Lung (tissue), 12 donors: Measurements from ENCODE around the gene AMTN. TPM values are rescaled to one million over a fixed set of nuclear protein-coding genes. Genes with fewer than 3 reads are reported as not detected.

Experiments used
- ATAC-seq: fragments of 200-7000 bp; cut with Tn5 transposase; one replicate; pipeline ENCODE4 v1.9.1; 2020; ENCODE audit warnings: moderate number of reproducible peaks; ENCODE audit not compliant: insufficient read depth, low FRiP score
- DNase-seq, 3 donors: peaks; one replicate each; pipeline ENCODE4 v3.0.0-alpha.2; 2013 to 2017
- H3K27ac ChIP-seq, 2 donors: one replicate each; pipeline ENCODE4 v1.5.1; 2013; ENCODE audit warnings: mild to moderate bottlenecking in 2 of 2, moderate library complexity in 2 of 2, control low read depth in 1 of 2, inconsistent platforms in 1 of 2, low read depth in 1 of 2, low read length in 1 of 2
- H3K27me3 ChIP-seq, 3 donors: one replicate each; pipeline ENCODE4 v1.5.1; 2013; ENCODE audit warnings: low read length in 2 of 3; ENCODE audit not compliant: control insufficient read depth in 3 of 3, insufficient read depth in 3 of 3
- H3K36me3 ChIP-seq, 4 donors: one replicate each; pipeline ENCODE4 v1.5.1; 2013; ENCODE audit warnings: low read length in 4 of 4, mild to moderate bottlenecking in 1 of 4, moderate library complexity in 1 of 4; ENCODE audit not compliant: control insufficient read depth in 4 of 4, insufficient read depth in 4 of 4
- H3K4me1 ChIP-seq, 5 donors: one replicate each; pipeline ENCODE4 v1.5.1; 2013; ENCODE audit warnings: low read length in 5 of 5, mild to moderate bottlenecking in 2 of 5, moderate library complexity in 1 of 5; ENCODE audit not compliant: control insufficient read depth in 5 of 5, insufficient read depth in 5 of 5
- H3K4me3 ChIP-seq: one replicate; pipeline ENCODE4 v1.5.1; 2013; ENCODE audit warnings: mild to moderate bottlenecking, control low read depth, moderate library complexity
- H3K9ac ChIP-seq, 2 donors: one replicate each; pipeline ENCODE4 v1.5.1; 2013; ENCODE audit warnings: low read length in 2 of 2, control low read depth in 1 of 2; ENCODE audit not compliant: insufficient read depth in 1 of 2
- H3K9me3 ChIP-seq, 4 donors: one replicate each; pipeline ENCODE4 v1.5.1; 2013; ENCODE audit warnings: low read length in 3 of 4, mild to moderate bottlenecking in 1 of 4, moderate library complexity in 1 of 4; ENCODE audit not compliant: control insufficient read depth in 4 of 4, insufficient read depth in 3 of 4
- CTCF ChIP-seq: IDR thresholded peaks from 2 replicates; pipeline ENCODE4 v1.5.1; 2012; ENCODE audit warnings: mild to moderate bottlenecking; ENCODE audit errors: control extremely low read depth, extremely low read depth
- WGBS, 2 donors: extraction: QIAGEN DNeasy Blood & Tissue Kit; methylation state at CpG; one replicate each; pipeline ENCODE4 v1.1.7; 2013; 5-methylcytosine and 5-hydroxymethylcytosine counted together
- polyA plus RNA-seq, 2 donors: library from polyadenylated mRNA; stranded (reverse); fragments of 200-250 nt; gene quantifications; one replicate each; pipeline ENCODE4 v1.2.1, GENCODE V29; 2013
- total RNA-seq, 2 donors: library from RNA; depleted of rRNA in 1 of 2; stranded (reverse); fragments of >200 nt in 1 of 2; gene quantifications; one replicate each; pipeline ENCODE4 v1.2.1, GENCODE V29; 2014 to 2021
- donor health status: control.
- donor health status: control.
- donor health status: Bipolar disorder and iron deficiency.
- donor health status: healthy.
- donor health status: DM: yes; HTN: yes; CAD: no.

The AMTN gene
- total and polyA plus RNA-seq, 4 donors: 0.51 TPM; not detected in 3

GRCh38 chr4:70518716-70519115, 347 bp downstream of the AMTN start:
- Histone ChIP-seq H3K9ac (no peak overlapping the region), H3K27me3 (no peaks in the 10 kb centered on the region), H3K4me3 (no peak overlapping the region), H3K27ac (no peak overlapping the region), H3K4me1 (no peaks in the 10 kb centered on the region), H3K9me3 (no peaks in the 10 kb centered on the region), H3K36me3 (no peaks in the 10 kb centered on the region)
- WGBS, 2 donors: 51 to 73% methylated on average over 3 of the region's 3 CpGs
- DNase-seq: no peak
- ATAC-seq: no peak
- no peak for TF ChIP-seq CTCF

- H3K4me1 ChIP-seq: no peaks in the 10 kb centered on the region
- WGBS, 2 donors: 83 to 86% methylated on average over 7 of the region's 7 CpGs
- no peaks in the 10 kb centered on the region for H3K9me3 ChIP-seq
- no peak overlapping the region for H3K9ac ChIP-seq
- no peaks in the 10 kb centered on the region for H3K36me3 ChIP-seq
- no peaks in the 10 kb centered on the region for H3K27me3 ChIP-seq
- peak in 1 of 3 donors; percentile 8 for DNase-seq
- no peak overlapping the region for H3K4me3 ChIP-seq
- no peak for TF ChIP-seq CTCF
- H3K27ac ChIP-seq: no peak overlapping the region
- ATAC-seq: no peak
Measured at GRCh38 chr4:70522626-70523025, 4.3 kb downstream of the AMTN start.

- no peaks in the 10 kb centered on the region for H3K9me3 ChIP-seq
- H3K9ac ChIP-seq: no peak overlapping the region
- no peaks in the 10 kb centered on the region for H3K27me3 ChIP-seq
- WGBS, 2 donors: 70 to 71% methylated on average over 5 of the region's 5 CpGs
- H3K27ac ChIP-seq: no peak overlapping the region
- no peaks in the 10 kb centered on the region for H3K4me1 ChIP-seq
- TF ChIP-seq CTCF: no peak
- DNase-seq (no peak), ATAC-seq (no peak)
- no peak overlapping the region for H3K4me3 ChIP-seq
- H3K36me3 ChIP-seq: no peaks in the 10 kb centered on the region
Measured at GRCh38 chr4:70530997-70531396, 12.6 kb downstream of the AMTN start.

GRCh38 chr4:70531981-70532380, 13.6 kb downstream of the AMTN start:
- Histone ChIP-seq H3K4me1 (no peaks in the 10 kb centered on the region), H3K36me3 (no peaks in the 10 kb centered on the region), H3K27me3 (no peaks in the 10 kb centered on the region), H3K4me3 (no peak overlapping the region), H3K9me3 (no peaks in the 10 kb centered on the region), H3K9ac (no peak overlapping the region), H3K27ac (no peak overlapping the region)
- no peak for TF ChIP-seq CTCF
- ATAC-seq: no peak
- WGBS, 2 donors: 60 to 70% methylated on average over 2 of the region's 2 CpGs
- no peak for DNase-seq
